HG02870 (cell line): Measurements from ENCODE around the gene CCNQ.

Experiments
- ATAC-seq: cut with Tn5 transposase; IDR thresholded peaks from one replicate; pipeline ENCODE4 v1.9.1; 2021; ENCODE audit warnings: mild to moderate bottlenecking, moderate library complexity; ENCODE audit not compliant: unreplicated experiment

The CCNQ gene

DNA sequence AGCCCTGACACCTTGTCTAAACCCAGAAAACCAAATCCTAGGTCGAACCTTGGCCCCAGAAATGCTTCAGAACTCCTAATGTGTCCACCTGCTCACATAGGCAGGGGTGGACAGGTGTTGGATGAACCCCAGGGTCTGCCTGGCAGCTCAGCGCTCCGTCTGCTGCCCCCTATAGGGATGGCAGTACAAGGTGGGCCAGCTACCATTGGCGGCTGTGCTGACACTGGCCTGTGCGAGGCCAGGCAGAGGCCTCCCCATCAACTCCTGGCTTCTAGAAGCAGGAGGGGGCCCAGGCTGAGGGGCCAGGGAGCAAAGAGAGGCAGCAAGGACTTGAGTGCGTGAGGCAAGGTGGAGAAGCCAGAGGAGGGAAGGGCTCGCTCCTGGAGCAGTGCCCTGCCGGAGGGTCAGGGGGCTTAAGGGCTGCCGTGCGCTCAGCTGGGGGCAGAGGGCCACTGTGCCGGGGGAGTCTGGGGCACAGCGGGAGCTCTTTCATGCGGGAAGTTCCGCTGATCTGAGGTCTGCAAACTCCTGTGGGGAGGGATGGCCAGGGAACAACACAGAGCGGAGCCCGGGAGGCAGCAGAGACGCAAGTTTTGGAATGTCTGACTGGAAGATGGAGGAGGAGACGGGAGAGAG is 20.6 kb downstream of the CCNQ start:
- no peak for ATAC-seq

DNA sequence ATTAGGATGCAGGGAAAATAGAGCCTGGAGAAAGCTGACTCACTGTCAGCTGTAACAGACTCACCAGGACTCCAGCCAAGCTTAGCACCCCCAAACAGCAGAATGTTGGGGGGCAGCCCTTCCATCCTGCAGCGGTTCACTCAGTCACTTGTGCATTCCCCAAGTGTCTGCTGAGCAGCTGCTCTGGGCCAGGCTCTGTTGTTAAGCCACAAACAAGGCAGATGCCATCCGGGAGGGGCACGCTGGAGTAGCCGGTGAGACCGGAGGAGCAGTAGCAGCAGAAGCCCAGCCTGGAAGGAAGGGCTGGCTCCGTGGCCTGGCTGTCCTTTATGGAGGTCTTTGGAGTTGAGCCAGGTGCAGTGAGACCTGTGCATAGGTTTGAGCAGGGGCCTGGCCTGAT is 22.0 kb downstream of the CCNQ start:
- no peak for ATAC-seq

DNA sequence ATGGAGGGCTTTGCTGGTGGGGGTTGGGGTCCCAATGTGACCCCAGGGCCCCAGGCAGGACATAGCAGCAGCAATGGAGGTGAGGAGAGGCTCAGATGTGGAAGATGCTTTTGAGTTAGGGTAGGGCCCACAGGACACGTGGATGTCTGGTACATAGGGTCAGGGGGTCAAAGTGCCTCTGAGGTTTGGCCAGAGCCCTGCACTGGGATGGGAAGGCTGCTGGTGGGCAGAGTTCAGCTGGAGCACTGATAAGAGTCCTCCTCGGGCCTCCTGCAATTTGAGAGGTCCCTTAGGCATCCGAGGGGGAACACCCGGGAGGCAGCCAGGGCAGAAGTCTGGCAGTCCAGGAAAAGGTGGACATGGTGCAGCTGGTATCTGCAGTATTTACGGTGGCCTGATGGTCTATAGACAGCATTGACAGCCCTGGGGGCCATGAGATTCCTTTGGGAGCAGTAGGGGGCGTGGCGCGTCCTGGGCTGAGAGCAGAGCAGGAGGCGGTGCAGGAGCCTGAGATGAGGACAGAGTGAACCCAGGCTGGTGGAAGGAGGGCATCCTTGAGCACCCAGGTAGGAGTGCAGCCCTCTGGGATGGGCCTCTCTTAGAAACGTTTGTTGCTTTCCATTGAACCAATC is 22.6 kb downstream of the CCNQ start:
- no peak for ATAC-seq

DNA sequence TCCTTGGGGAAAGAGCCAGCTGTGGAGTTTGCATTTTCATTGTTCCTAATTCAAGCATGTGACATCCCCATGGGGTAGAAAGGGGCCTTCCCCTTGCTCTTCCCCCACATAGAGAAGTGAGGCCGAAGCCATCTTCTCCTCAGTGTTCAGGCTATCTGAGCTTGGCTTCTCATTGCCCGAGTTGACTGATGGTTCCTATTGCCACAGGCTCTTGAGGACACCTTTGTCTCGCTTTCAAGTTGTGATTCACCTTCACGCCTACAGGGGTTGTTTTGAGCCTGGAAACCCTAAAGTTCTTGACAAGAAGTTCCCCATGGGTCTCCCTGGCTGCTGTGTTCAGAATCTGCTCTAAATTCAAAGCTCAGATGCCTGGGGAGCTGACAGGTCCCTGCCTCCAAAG is 25.0 kb downstream of the CCNQ start:
- no peak for ATAC-seq

GRCh38 chrX:153572601-153573000 is 26.3 kb downstream of the CCNQ start:
- ATAC-seq, result no peak

DNA sequence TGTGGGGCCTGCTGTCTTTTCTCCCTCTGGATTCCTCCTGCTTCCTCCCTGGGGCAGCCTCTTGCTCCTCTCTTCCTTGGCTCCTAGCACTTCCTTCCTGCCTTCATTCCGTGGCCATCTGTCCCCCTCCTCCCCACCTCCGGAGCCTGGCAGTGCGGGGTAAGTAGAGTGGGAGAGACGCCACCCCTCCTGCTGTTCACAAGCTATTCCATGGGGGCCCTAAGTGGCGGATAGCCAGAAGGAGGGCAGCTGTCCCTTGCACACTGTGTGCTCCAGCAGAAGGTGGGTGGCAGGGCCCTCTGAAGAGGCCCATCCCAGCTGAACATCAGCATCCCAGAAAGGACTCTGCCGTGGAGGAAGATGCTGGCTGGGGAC is 27.4 kb downstream of the CCNQ start:
- no peak for ATAC-seq

- ATAC-seq, result no peak
Measured at GRCh38 chrX:153569475-153569874, 29.5 kb downstream of the CCNQ start.

- ATAC-seq, result no peak
Measured at GRCh38 chrX:153568451-153569011, 30.4 kb downstream of the CCNQ start.

- ATAC-seq, result no peak
Measured at GRCh38 chrX:153565996-153566580, 32.9 kb downstream of the CCNQ start.

- no peak for ATAC-seq
Measured at GRCh38 chrX:153564047-153564606, 34.8 kb downstream of the CCNQ start.

- no peak for ATAC-seq
Measured at GRCh38 chrX:153562546-153562945, 36.4 kb downstream of the CCNQ start.

DNA sequence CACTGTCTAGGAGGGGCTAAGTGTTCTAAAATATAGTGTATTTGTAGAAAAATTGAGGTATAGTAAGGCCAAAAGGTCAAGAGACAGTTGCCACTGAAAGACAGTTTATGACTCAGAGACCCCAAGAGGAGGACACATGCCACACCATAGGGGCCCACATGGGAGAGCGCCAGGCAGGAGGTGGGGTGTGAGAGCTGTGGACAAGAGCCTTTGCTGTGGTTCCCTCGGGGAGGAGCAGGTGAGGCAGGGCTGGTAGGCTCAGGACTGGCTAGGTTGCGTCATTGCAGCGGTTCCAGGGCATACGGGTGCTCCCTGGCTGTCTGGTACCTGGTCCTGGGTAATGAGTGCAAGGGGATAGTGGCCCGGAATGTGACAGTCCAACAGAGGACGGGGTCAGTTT is 37.6 kb downstream of the CCNQ start:
- no peak for ATAC-seq

DNA sequence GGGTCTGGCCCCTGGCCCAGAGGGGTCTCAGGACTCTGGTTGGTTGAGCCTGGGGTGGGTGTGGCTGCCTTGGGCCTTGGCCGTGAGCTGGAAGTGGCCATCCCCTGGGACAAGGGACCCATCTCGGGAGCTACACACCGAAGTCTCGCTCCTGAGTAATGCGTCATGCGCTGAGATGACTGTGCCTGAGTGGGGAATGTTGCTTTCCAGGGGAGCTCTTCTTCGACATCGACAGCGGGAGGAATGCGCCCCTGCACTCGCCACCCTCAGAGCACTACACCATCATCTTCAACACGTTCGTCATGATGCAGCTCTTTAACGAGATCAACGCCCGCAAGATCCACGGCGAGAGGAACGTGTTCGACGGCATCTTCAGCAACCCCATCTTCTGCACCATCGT is 38.5 kb downstream of the CCNQ start:
- no peak for ATAC-seq

GRCh38 chrX:153560000-153560399 is 38.9 kb downstream of the CCNQ start:
- ATAC-seq, result no peak

DNA sequence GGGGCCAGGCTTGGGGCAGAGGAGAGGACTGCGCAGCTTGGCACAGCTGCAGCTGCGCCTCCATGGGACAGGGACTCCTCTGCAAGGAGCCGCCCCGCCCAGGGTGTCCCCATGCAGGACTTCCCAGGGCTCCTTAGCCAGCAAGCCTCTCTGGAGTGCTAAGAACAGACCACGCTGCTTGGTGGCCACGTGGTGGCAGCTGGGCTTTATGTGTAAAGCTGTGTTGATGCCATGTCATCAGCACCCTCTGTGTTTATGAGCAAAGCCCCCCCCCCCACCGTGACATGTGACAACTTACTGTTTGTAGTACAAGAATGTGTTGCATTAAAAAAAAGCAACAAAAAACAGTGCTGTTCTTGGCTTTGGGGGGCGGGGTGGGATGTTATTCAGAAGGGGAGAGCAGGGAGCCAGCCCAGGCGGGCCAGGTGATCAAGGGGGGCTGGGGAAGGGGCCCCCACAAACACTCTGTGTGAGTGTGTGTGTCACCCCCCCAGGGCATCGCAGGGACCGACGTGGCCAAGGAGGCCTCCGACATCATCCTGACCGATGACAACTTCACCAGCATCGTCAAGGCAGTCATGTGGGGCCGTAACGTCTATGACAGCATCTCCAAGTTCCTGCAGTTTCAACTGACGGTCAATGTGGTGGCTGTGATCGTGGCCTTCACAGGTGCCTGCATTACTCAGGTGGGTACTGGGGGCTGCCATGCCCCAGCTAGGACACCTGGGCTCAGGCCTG is 41.2 kb downstream of the CCNQ start:
- ATAC-seq, result no peak

- ATAC-seq, result no peak
Measured at GRCh38 chrX:153556767-153557166, 42.2 kb downstream of the CCNQ start.

DNA sequence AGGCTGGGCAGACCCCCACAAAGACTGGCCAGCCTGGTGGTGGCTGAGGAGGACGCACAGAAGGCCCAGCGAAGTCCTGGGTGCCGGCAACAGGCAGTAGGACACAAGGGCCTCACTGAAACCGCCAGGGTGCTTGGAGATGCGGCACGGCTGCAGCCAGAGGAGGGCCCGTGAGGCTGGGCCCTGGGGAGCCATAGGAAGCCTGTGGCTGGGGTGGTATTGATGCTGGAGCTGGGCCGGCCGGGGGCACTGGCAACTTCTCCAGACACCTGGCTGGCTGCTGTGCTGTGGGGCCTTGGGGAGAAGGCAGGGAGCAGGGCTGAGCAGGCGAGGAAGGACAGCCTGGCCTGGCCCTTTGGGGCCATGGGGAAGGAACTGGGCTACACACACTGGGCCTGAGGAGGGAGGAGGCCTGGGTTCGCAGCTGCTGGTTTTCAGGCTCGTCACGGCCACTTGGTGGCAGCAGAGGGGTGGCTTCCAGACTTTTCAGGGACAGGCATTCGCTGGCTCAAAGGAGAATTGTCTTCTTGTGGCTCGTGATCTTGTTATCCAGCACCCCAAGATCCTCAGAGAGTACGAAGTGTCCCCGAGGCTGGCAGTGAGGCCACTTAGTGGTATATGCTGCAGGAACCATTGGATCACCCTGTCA is 44.3 kb downstream of the CCNQ start:
- ATAC-seq, result peak; percentile 54

DNA sequence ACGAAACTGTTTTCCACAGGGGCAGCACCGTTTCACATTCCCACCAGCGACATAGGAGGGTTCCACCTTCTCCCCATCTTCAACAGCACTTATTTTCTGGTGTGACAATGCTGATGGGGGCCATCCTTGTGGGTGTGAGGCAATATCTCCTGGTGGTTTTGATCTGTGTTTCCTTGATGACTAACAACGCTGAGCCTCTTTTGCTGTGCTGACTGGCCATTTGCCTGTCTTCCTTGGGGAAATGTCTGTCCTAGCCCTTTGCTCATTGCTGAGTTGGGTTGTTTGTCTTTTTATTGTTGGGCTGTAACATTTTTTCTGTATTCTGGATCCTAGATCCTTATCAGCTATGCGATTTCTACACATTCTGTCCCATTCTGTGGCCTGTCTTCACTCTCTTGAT is 47.8 kb downstream of the CCNQ start:
- ATAC-seq, result no peak

DNA sequence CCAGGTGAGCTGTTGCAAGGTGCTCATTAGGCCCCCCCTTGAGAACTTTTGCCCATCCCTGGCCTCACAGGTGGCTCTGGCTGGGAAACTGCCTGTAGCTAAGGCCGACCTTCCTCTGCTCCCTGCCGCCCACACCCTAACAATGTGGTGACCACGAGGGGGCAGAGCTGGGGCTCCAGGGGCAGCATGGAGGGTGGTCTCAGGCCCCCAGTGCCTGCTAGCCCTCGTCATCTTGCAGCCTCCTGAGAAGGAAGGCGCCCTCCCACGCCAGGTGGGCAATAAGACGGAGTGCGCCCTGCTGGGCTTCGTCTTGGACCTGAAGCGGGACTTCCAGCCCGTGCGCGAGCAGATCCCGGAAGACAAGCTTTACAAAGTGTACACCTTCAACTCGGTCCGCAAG is 49.1 kb downstream of the CCNQ start:
- no peak for ATAC-seq

- no peak for ATAC-seq
Measured at GRCh38 chrX:153549231-153549630, 49.7 kb downstream of the CCNQ start.

DNA sequence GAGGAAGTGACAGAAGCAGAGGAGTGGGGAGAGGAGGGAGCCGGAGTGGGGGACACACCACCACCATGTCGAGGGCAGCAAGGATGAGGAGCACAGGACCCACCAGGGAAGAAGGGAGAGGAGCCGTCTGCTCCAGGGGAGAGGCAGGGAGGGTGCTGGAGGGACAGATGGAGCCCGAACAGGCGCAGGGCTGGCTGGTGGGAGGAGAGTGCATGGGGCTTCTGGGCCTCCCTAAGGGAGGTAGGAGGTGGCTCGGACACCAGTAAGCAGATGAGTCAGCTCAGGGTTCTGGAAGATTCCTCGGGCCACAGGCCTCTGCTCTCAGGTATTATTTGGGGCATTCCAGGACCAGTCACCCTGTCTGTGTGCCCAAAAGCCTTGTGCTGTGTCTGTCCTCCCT is 51.7 kb downstream of the CCNQ start:
- ATAC-seq, result no peak
